GM12878 (cell line): ENCODE data around the gene HERC2. TPM values are rescaled to one million over a fixed set of nuclear protein-coding genes. Genes with fewer than 3 reads are reported as not detected.

Source experiments
- ATAC-seq: fragments of 200-7000 bp; cut with Tn5 transposase; 3 replicates; pipeline ENCODE4 v1.9.1; 2020; ENCODE audit warnings: mild to moderate bottlenecking, moderate library complexity
- BruUV-seq: library from RNA; stranded (reverse); fragments of 400-500 nt; replicated peaks from 2 replicates; lab custom pipeline; 2021; lab: Mats Ljungman, UMichigan
- CTCF ChIA-PET: fragments of 300-600 bp; sonication (Branson Sonifier 250); formaldehyde crosslinking; extraction: SDS; loops from one replicate; lab custom pipeline; 2021; ENCODE audit warnings: inconsistent platforms; lab: Yijun Ruan, JAX
- POLR2A ChIA-PET: fragments of 350-600 bp; formaldehyde crosslinking; extraction: SDS; loops from one replicate; lab custom pipeline; 2021; ENCODE audit warnings: inconsistent platforms; lab: Charles Lee
- RAD21 ChIA-PET: fragments of 300-600 bp; sonication (Branson Sonifier 250); formaldehyde crosslinking; loops from one replicate; lab custom pipeline; 2023; ENCODE audit warnings: antibody characterized with exemption; ENCODE audit not compliant: unreplicated experiment; lab: Charles Lee
- SMC1A ChIA-PET: fragments of 300-600 bp; sonication (Branson Sonifier 250); formaldehyde crosslinking; loops from one replicate; lab custom pipeline; 2023; ENCODE audit not compliant: unreplicated experiment, uncharacterized antibody; lab: Charles Lee
- DNase-seq: peaks from one replicate; pipeline ENCODE4 v3.0.0-alpha.2; 2011; ENCODE audit warnings: low read depth, low spot score
- FAIRE-seq: peaks from 3 replicates; lab custom pipeline; 2011; peaks lifted over from hg19 to GRCh38; lab: Jason Lieb, UNC
- H2AFZ ChIP-seq: 2 replicates; pipeline ENCODE4 v1.6.0; 2011; ENCODE audit warnings: low read depth, low read length, control low read depth; ENCODE audit not compliant: control insufficient read depth
- H3K27ac ChIP-seq: 2 replicates; pipeline ENCODE4 v1.5.1; 2011; ENCODE audit warnings: control low read depth; ENCODE audit not compliant: control insufficient read depth, insufficient read depth
- H3K27me3 ChIP-seq, 2 experiments: replicated peaks in 1 of 2; 2 replicates each; pipeline versions ENCODE4 v1.6.0 to v1.6.1; 2011; ENCODE audit warnings: low read length in 1 of 2; ENCODE audit not compliant: control insufficient read depth in 2 of 2, insufficient read depth in 2 of 2
- H3K36me3 ChIP-seq, 2 experiments: 2 replicates each; pipeline ENCODE4 v1.5.1; 2011; ENCODE audit warnings: low read length in 1 of 2; ENCODE audit not compliant: control insufficient read depth in 2 of 2, insufficient read depth in 2 of 2
- H3K4me1 ChIP-seq: 2 replicates; pipeline ENCODE4 v1.6.1; 2011; ENCODE audit warnings: mild to moderate bottlenecking, low read length, moderate library complexity, mixed read lengths; ENCODE audit not compliant: control insufficient read depth, insufficient read depth
- H3K4me2 ChIP-seq: 2 replicates; pipeline ENCODE4 v1.6.0; 2011; ENCODE audit warnings: control low read depth; ENCODE audit not compliant: control insufficient read depth, insufficient read depth
- H3K4me3 ChIP-seq: fragments of 200-600 bp; sonication (generic); 2 replicates; pipeline ENCODE4 v1.5.1; 2016
- H3K79me2 ChIP-seq: 2 replicates; pipeline ENCODE4 v1.6.0; 2011; ENCODE audit warnings: low read length; ENCODE audit not compliant: control insufficient read depth, insufficient read depth
- H3K9ac ChIP-seq: 2 replicates; pipeline ENCODE4 v1.8.0; 2011; ENCODE audit warnings: low read length, control low read depth, mixed read lengths; ENCODE audit not compliant: control insufficient read depth, insufficient read depth
- H3K9me3 ChIP-seq: replicated peaks from 3 replicates; pipeline ENCODE4 v1.5.1; 2011; ENCODE audit warnings: mild to moderate bottlenecking, low read length; ENCODE audit not compliant: control insufficient read depth, insufficient read depth
- H4K20me1 ChIP-seq: 2 replicates; pipeline ENCODE4 v1.6.0; 2011; ENCODE audit not compliant: control insufficient read depth, insufficient read depth
- ATF3 ChIP-seq: IDR thresholded peaks from 2 replicates; pipeline ENCODE4 v1.6.1; 2011; ENCODE audit warnings: low read depth, mild to moderate bottlenecking, low read length, moderate library complexity, borderline replicate concordance; ENCODE audit errors: extremely low read depth
- CREB1 ChIP-seq: IDR thresholded peaks from 2 replicates; pipeline ENCODE4 v1.6.1; 2012; ENCODE audit warnings: low read depth, mild to moderate bottlenecking, inconsistent platforms
- DPF2 ChIP-seq: fragments of 450-650 bp; IDR thresholded peaks from 2 replicates; pipeline ENCODE4 v1.6.1; 2017; ENCODE audit warnings: mild to moderate bottlenecking
- FOXK2 ChIP-seq: fragments of 450-650 bp; IDR thresholded peaks from 2 replicates; pipeline ENCODE4 v1.6.1; 2017; ENCODE audit warnings: mild to moderate bottlenecking, moderate library complexity
- HDAC2 ChIP-seq: fragments of 200-600 bp; sonication (generic); IDR thresholded peaks from 2 replicates; pipeline ENCODE4 v1.6.1; 2017
- IRF3 ChIP-seq: fragments of 450-650 bp; IDR thresholded peaks from 2 replicates; pipeline ENCODE4 v1.6.1; 2014; ENCODE audit warnings: mild to moderate bottlenecking
- KAT2A ChIP-seq: conservative IDR thresholded peaks from 2 replicates; pipeline ENCODE4 v1.6.1; 2011; ENCODE audit warnings: low read depth, low read length; ENCODE audit not compliant: control insufficient read depth
- NFYA ChIP-seq: IDR thresholded peaks from 2 replicates; pipeline ENCODE4 v1.6.1; 2011; ENCODE audit warnings: low read depth, mild to moderate bottlenecking, low read length, improper control_type of control experiment, borderline replicate concordance
- NR2C2 ChIP-seq: IDR thresholded peaks from 2 replicates; pipeline ENCODE4 v1.6.1; 2011; ENCODE audit warnings: borderline replicate concordance, low read depth; ENCODE audit not compliant: control insufficient read depth, insufficient read length
- NR2F1 ChIP-seq: fragments of 450-650 bp; conservative IDR thresholded peaks from 2 replicates; pipeline ENCODE4 v1.6.1; 2017; ENCODE audit warnings: mild to moderate bottlenecking
- POLR2A ChIP-seq: IDR thresholded peaks from 2 replicates; pipeline ENCODE4 v1.6.1; 2011; ENCODE audit warnings: low read depth, mild to moderate bottlenecking, low read length
- POLR2AphosphoS5 ChIP-seq: IDR thresholded peaks from 2 replicates; pipeline ENCODE4 v1.6.1; 2011; ENCODE audit warnings: mild to moderate bottlenecking, low read length, inconsistent platforms
- PRDM15 ChIP-seq: fragments of 450-650 bp; formaldehyde crosslinking; IDR thresholded peaks from 2 replicates; pipeline ENCODE4 v1.4.0; 2020; ENCODE audit warnings: mild to moderate bottlenecking, moderate library complexity
- SMC3 ChIP-seq: IDR thresholded peaks from 2 replicates; pipeline ENCODE4 v1.6.1; 2011; ENCODE audit warnings: low read length, improper control_type of control experiment, borderline replicate concordance
- STAT3 ChIP-seq: IDR thresholded peaks from 2 replicates; pipeline ENCODE4 v1.6.1; 2011; ENCODE audit warnings: low read depth, low read length, improper control_type of control experiment
- WRNIP1 ChIP-seq: IDR thresholded peaks from 2 replicates; pipeline ENCODE4 v1.6.1; 2011; ENCODE audit warnings: low read depth, low read length, improper control_type of control experiment, borderline replicate concordance
- ZBTB40 ChIP-seq: fragments of 450-650 bp; IDR thresholded peaks from 2 replicates; pipeline ENCODE4 v1.6.1; 2016; ENCODE audit warnings: mild to moderate bottlenecking, moderate library complexity, borderline replicate concordance
- ZZZ3 ChIP-seq: IDR thresholded peaks from 2 replicates; pipeline ENCODE4 v1.6.1; 2011; ENCODE audit warnings: low read depth; ENCODE audit not compliant: control insufficient read depth, insufficient read length
- WGBS: methylation state at CpG from one replicate; pipeline ENCODE4 v1.1.6; 2016; ENCODE audit warnings: low lambda C conversion rate; ENCODE audit not compliant: insufficient replicate concordance, insufficient coverage; ENCODE audit errors: missing lambda C conversion rate; 5-methylcytosine and 5-hydroxymethylcytosine counted together
- in situ Hi-C: fragments of 300-500 bp; cut with MboI; formaldehyde crosslinking; loops from 9 replicates; pipeline ENCODE4 v1.14.3; 2018; ENCODE audit warnings: mixed read lengths
- intact Hi-C: fragments of 100-400 bp; cut with micrococcal nuclease; formaldehyde crosslinking; loops from one replicate; pipeline ENCODE4 v1.14.2; 2022; ENCODE audit not compliant: unreplicated experiment
- polyA plus RNA-seq, 11 experiments: library from polyadenylated mRNA; depleted of rRNA in 4 of 11; unstranded in 6 of 11; stranded (reverse) in 5 of 11; fragments of >200 nt; fragmentation: Nextera tagmentation in 4 of 11; fragmentation: Illumina TruSeq in 1 of 11; extraction: Ambion mirVana in 4 of 11; extraction: Trizol in 1 of 11; gene quantifications; 1 replicate in 1 of 11; 2 replicates in 10 of 11; pipeline versions ENCODE4 v1.2.1 to v1.2.3, GENCODE V29; 2011 to 2016; ENCODE audit warnings: inconsistent platforms in 2 of 11, missing spikeins in 2 of 11, low read depth in 1 of 11
- total RNA-seq, 4 experiments: library from RNA; depleted of rRNA in 3 of 4; stranded (reverse); fragments of >200 nt in 3 of 4; fragmentation: Illumina TruSeq in 1 of 4; extraction: Trizol in 1 of 4; gene quantifications; 2 replicates each; pipeline versions ENCODE4 v1.2.1 to v1.2.3, GENCODE V29; 2013 to 2021

HERC2 gene
- total and polyA plus RNA-seq, 10 of the 15 experiments (the other 5 are each of a cell fraction or from before 2014, with no cell fraction given), result 6.1 to 39.0 (median 24.0) TPM

GRCh38 chr15:28182731-28183130, 139.2 kb downstream of the HERC2 start:
- POLR2A ChIA-PET, result no interaction called here
- no peak for TF ChIP-seq HDAC2
- no peak for TF ChIP-seq KAT2A
- no peak for TF ChIP-seq STAT3
- TF ChIP-seq POLR2A, result no peak
- no peak for TF ChIP-seq ZBTB40
- no peak for TF ChIP-seq SMC3
- TF ChIP-seq FOXK2, result no peak
- TF ChIP-seq DPF2, result no peak
- no peak for TF ChIP-seq CREB1
- no peak for TF ChIP-seq ZZZ3
- no peak for TF ChIP-seq IRF3
- no peak for TF ChIP-seq PRDM15
- TF ChIP-seq NFYA, result no peak
- TF ChIP-seq ATF3, result no peak
- TF ChIP-seq NR2C2, result no peak
- no peak for TF ChIP-seq WRNIP1
- no peak for TF ChIP-seq NR2F1
- TF ChIP-seq POLR2AphosphoS5, result no peak

More at GRCh38 chr15:28182731-28183130, 139.2 kb downstream of the HERC2 start:
- no peaks in the 10 kb centered on the region for H3K4me1 ChIP-seq
- intact Hi-C loops (no loop called here), in situ Hi-C loops (no loop called here)
- H4K20me1 ChIP-seq, result no peaks in the 10 kb centered on the region
- H3K27ac ChIP-seq, result no peak overlapping the region
- CTCF ChIA-PET, result interaction anchor here (0.6 kb wide), 1 partner anchor 27 kb away, joined by 4 read pairs; no protein-coding TSS in a partner anchor
- no peak overlapping the region for H3K9ac ChIP-seq
- no TSS peak for BruUV-seq
- H3K36me3 ChIP-seq, result peaks cover 3 to 4% of the 10 kb centered on the region in 2 experiments; a peak in 3 of 4 replicates
- no peak for DNase-seq
- H3K79me2 ChIP-seq, result no peaks in the 10 kb centered on the region
- no peak for FAIRE-seq
- RAD21 ChIA-PET, result no interaction called here
- no peaks in the 10 kb centered on the region for H3K9me3 ChIP-seq
- H3K4me3 ChIP-seq, result no peak overlapping the region
- H3K27me3 ChIP-seq, result no peaks in the 10 kb centered on the region
- SMC1A ChIA-PET, result no interaction called here
- no peak for ATAC-seq
- 98% methylated on average over 8 of the region's 8 CpGs for WGBS
- no peak overlapping the region for H2AFZ ChIP-seq
- no peak overlapping the region for H3K4me2 ChIP-seq
